IgD-negative memory B cell (primary cell): ENCODE results near the gene KIF26B. TPM values are rescaled to one million over a fixed set of nuclear protein-coding genes. Genes with fewer than 3 reads are reported as not detected.

Source experiments
- H3K27ac Mint-ChIP-seq, 3 donors: one replicate each; pipeline ENCODE4 v1.8.0; 2020 to 2022; ENCODE audit warnings: mild to moderate bottlenecking in 3 of 3, mixed read lengths in 3 of 3, moderate library complexity in 1 of 3
- H3K27me3 Mint-ChIP-seq: one replicate; pipeline ENCODE4 v1.8.0; 2021; ENCODE audit warnings: mixed read lengths
- H3K36me3 Mint-ChIP-seq: one replicate; pipeline ENCODE4 v1.8.0; 2020; ENCODE audit warnings: mild to moderate bottlenecking, mixed read lengths
- H3K4me1 Mint-ChIP-seq, 3 donors: one replicate each; pipeline ENCODE4 v1.8.0; 2020 to 2022; ENCODE audit warnings: mixed read lengths in 3 of 3, mild to moderate bottlenecking in 1 of 3
- H3K4me3 Mint-ChIP-seq, 4 donors: one replicate each; pipeline ENCODE4 v1.8.0; 2020 to 2022; ENCODE audit warnings: mild to moderate bottlenecking in 4 of 4, mixed read lengths in 4 of 4, moderate library complexity in 3 of 4
- H3K9me3 Mint-ChIP-seq, 3 donors: one replicate each; pipeline ENCODE4 v1.8.0; 2020 to 2021; ENCODE audit warnings: mixed read lengths in 3 of 3, mild to moderate bottlenecking in 1 of 3
- polyA plus RNA-seq: library from polyadenylated mRNA; unstranded; fragments of 300-500 nt; fragmentation: Illumina TruSeq; gene quantifications from one replicate; pipeline ENCODE4 v1.2.3, GENCODE V29; 2021

The KIF26B gene
- polyA plus RNA-seq, 1 donor from 2014 or later = 0.29 TPM

DNA sequence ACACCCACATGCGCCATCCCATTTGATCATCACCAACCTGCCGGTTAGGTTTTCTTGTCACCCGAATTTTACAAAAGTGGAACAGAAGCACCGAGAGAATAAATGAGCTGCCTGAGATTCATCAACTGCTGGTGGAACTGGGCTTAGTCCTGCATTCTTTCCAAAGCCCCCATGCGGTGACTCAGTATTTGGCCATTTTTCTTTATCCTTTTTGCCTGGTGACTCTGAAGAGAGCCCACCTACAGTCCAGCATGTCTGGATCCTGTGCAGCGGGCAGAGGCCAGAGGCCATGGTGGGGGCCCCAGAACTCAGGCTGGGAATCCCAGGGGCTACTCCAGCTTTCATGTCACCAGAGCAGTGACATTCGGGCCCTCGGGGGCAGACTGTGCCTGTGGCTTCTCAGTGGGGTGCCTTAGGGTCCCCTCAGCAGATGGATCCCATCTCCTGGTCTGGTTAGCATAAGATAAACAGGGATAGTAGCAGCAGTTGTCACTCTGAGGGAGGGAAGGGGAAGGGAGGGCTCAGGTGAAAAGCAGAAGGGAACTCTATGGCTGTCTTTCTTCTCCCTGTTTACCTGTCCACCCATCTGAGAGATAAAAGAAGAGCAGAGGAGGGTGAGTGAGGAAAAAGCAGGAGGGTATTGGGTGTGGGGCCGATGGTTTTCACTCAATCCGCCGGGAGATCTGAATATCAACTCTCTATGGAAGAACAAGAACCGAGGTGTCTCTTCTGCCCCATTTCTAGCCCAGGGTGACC lies 63.2 kb downstream of the KIF26B start:
- Mint-ChIP-seq H3K4me1 (no peaks in the 10 kb centered on the region), H3K9me3 (no peaks in the 10 kb centered on the region), H3K27me3 (peaks cover 5% of the 10 kb centered on the region), H3K36me3 (no peaks in the 10 kb centered on the region), H3K27ac (peak overlapping the region in 1 of 3 donors; percentile 27), H3K4me3 (no peak overlapping the region)

DNA sequence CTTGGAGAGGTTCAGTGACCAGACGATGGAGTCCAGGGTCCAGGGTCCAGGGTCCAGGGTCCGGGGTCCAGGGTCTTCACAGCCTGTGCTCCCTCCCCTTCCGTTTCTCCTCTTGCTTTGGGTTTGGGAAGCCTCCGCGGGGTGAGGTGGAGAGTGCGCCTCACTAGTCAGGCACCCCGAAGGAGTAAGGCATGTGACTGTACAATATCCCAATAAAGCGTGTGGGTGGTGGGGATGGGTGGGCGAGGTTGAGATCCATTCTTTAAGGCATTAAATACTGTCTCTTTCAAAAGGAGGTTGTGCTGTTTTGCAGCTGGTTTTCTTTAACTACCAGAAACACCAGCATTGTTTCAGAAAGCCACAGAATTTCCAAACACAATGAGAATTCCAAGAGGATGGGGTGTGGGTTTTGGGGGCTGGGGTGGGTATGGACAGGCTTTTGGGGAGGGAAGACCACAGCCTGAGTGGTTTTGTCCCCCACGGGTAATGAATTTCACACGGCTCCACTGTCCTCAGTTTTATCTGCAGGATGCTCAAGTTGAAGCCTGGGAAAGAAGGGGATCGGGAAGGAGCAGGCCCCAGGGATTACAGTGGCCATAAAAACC lies 65.7 kb downstream of the KIF26B start:
- no peak overlapping the region for H3K27ac Mint-ChIP-seq
- H3K4me3 Mint-ChIP-seq = no peak overlapping the region
- peaks cover 5% of the 10 kb centered on the region for H3K27me3 Mint-ChIP-seq
- no peaks in the 10 kb centered on the region for H3K9me3 Mint-ChIP-seq
- no peaks in the 10 kb centered on the region for H3K36me3 Mint-ChIP-seq
- no peaks in the 10 kb centered on the region for H3K4me1 Mint-ChIP-seq

DNA sequence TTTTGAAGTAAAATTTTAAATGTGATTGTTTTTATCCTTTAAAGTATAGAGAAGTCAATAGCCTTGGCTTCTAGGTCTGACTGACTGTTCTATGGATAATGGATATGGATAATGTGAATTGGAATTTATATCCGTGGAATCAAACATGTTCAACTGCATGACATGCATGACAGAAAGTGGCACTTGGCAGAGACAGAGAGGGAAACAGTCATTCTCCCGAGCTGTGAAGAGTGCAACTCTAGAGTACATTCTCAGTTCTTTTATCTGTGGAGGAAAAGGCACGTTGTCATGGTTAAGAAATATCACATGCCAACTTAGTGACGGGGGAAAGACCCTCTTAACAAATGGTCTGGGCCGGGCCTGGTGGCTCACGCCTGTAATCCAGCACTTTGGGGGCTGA lies 67.0 kb downstream of the KIF26B start:
- H3K27ac Mint-ChIP-seq = peak overlapping the region in 1 of 3 donors; percentile 74
- no peak overlapping the region for H3K4me3 Mint-ChIP-seq
- H3K9me3 Mint-ChIP-seq = no peaks in the 10 kb centered on the region
- no peaks in the 10 kb centered on the region for H3K4me1 Mint-ChIP-seq
- H3K27me3 Mint-ChIP-seq = peaks cover 5% of the 10 kb centered on the region
- no peaks in the 10 kb centered on the region for H3K36me3 Mint-ChIP-seq

DNA sequence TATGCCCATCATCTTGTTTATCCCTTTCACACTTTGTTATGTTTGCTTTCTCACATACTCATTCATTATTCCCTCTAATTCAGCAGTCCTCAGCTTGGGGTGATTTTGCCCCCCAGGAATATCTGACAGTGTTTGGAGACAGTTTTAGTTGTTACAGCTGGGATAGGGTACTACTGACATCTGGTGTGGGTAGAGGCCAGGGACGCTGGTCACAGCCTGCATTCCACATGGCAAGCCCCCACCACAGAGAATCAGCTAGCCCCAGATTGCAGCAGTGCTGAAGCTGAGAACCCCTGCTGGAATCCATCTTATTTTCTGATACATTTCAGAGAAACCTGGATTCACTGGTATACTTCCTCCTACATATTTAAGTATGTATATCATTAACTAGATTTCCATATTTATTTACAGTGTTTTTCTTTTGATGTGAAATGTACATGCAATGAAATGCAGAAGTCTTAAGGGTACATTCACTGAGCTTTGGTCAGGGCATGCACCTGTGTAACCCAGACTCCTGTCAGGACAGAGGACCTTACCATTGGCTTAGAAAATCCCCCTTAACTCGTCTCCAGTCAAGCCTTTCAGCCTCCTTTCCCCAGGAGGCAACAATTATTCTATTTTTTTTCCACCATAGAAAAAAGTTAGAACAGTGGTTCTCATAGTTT lies 68.3 kb downstream of the KIF26B start:
- H3K27me3 Mint-ChIP-seq = peaks cover 7% of the 10 kb centered on the region
- no peak overlapping the region for H3K27ac Mint-ChIP-seq
- no peaks in the 10 kb centered on the region for H3K9me3 Mint-ChIP-seq
- peaks cover 2% of the 10 kb centered on the region for H3K36me3 Mint-ChIP-seq
- no peak overlapping the region for H3K4me3 Mint-ChIP-seq
- no peaks in the 10 kb centered on the region for H3K4me1 Mint-ChIP-seq

DNA sequence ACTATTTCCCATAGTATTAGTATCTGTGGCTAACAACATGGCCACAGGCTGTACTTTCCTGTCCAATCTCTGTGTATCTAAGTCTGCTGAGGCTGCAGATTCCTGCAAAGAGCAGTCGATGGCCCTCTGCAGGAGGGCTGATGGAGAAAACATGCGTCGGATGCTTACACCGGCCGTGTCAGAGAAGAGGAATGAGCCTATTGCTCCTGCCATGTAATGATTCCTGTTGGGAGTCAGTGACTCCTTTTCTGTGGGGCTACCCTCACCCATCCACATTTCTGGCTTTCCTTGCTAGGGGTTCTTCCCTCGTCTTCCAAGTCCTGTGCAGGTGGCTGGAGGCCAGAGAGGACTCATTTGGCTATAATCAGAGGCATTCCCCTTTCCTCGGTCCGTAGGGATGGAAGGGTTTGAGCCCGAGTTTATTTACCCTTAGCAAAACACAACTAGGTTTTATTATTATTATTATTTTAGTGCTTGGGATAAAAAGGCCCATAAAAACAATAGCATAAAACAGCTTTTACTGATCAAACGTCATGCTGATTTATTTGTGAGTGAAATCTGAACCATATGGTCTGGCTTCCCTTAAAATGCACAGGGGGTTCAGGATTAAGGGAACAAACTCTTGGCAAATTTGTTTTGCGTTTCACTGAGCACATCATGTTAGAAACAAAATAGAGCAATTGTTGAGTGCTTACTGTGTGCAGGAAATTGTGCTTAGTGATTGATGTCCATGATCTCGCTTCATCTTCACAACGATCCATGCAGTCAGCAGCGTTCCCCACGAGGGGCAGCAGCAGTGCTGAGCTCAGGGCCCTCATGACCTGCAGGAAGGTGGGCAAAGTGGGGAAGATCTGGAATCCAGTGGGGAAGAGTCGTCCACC lies 70.8 kb downstream of the KIF26B start:
- no peak overlapping the region for H3K27ac Mint-ChIP-seq
- H3K4me1 Mint-ChIP-seq = no peaks in the 10 kb centered on the region
- peaks cover 2% of the 10 kb centered on the region for H3K36me3 Mint-ChIP-seq

DNA sequence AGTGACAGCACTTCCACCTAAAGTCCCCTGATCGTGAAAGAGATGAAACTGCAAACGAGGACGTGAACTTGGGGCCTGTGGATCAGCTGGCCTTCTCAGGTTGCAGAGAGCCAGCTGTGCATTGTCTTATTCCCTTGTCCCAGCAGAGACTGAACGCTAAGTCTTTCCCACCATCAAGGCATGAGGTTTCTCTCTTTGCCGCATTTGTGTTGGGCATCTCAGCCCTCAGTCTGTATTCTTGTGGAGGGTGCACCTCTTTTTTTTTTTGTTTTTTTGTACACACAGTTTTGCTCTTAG lies 71.4 kb downstream of the KIF26B start:
- Mint-ChIP-seq H3K9me3 (no peaks in the 10 kb centered on the region), H3K4me3 (no peak overlapping the region), H3K36me3 (peaks cover 2% of the 10 kb centered on the region), H3K27ac (no peak overlapping the region), H3K27me3 (peaks cover 6% of the 10 kb centered on the region), H3K4me1 (no peaks in the 10 kb centered on the region)

More for the DNA sequence above, 70.8 kb downstream of the KIF26B start:
- no peak overlapping the region for H3K4me3 Mint-ChIP-seq
- H3K27me3 Mint-ChIP-seq = peaks cover 5% of the 10 kb centered on the region
- H3K9me3 Mint-ChIP-seq = no peaks in the 10 kb centered on the region

DNA sequence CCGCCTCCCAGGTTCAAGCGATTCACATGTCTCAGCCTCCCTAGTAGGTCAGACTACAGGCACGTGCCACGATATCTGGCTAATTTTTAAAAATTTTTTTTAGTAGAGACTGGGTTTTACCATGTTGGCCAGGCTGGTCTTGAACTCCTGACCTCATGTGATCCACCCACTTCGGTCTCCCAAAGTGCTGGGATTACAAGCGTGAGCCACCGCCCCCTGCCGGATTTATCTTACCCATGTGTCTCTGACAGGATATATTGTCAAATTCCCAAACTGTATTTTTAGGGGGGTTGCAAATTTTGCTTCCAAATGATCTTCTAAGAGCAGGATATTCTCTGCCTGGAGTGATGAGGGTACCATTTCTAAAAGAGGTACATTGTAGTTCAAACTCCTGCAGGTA lies 74.3 kb downstream of the KIF26B start:
- Mint-ChIP-seq H3K36me3 (peaks cover 2% of the 10 kb centered on the region), H3K4me1 (no peaks in the 10 kb centered on the region), H3K27me3 (peaks cover 6% of the 10 kb centered on the region), H3K9me3 (no peaks in the 10 kb centered on the region), H3K27ac (no peak overlapping the region), H3K4me3 (no peak overlapping the region)

DNA sequence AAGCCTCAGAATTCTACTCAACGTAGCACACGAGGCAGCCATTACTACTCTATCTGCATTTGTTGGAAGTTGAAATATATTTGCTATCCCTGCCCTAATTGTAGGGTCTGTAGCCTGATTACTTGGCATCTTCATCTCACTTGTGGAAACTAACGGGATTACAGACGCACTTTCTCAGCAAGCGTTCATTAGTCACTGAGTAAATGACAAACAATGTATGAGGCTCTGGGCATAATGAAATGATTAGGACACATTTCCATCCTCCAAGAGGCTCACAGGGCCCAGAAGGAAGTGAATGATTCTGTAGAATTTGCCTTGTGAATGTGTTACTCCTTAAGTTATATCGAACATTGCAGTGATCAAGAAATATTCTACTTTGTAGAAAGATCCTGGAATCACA lies 78.1 kb downstream of the KIF26B start:
- peaks cover 3% of the 10 kb centered on the region for H3K27me3 Mint-ChIP-seq
- H3K4me1 Mint-ChIP-seq = no peaks in the 10 kb centered on the region
- no peak overlapping the region for H3K4me3 Mint-ChIP-seq

DNA sequence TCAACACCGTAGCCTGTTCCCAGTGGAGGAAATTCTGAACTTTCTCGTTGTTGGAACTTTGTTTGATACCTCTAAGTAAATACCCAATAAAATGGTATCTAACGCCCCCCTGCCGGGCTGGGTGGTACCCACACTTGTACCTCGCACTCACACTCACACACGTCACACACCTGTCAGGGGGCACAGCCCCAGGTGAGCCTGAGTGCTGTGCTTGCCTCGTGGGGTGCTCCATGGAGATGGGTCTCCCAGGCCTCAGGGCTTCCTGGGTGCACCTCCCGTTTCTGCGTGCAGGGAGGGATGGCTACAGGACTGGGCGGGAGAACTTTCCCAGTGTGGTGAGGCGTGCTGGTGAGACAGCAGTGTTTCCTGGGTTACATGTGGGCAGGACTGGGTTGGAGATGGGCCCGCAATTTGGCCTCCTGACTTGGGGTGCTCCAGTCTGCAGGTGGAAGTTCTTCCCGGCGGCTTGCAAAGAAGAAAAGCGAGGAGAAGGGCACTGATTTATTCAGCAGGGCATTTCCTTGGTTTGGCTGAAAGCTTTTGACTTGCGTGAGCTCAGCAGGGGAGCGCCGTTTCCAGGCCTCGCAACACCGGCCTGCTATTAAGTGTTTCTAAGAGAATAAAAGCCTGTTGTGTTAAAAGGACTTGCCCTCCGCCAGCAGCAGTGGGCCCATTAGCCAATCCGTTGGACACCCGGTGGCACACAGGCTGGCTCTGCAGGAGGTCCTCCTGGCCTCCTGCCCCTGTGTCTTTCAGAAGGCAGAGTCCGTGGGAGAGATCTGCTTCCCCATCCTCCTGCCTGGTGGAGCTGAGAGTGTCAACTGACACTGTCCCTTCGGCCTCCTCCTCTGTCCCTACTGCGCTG lies 79.7 kb downstream of the KIF26B start:
- Mint-ChIP-seq H3K36me3 (no peaks in the 10 kb centered on the region), H3K4me1 (no peaks in the 10 kb centered on the region), H3K27me3 (peaks cover 3% of the 10 kb centered on the region), H3K9me3 (peaks cover 0 to 3% (median 0%) of the 10 kb centered on the region in 3 donors), H3K4me3 (no peak overlapping the region), H3K27ac (no peak overlapping the region)

More for the DNA sequence above, 78.1 kb downstream of the KIF26B start:
- H3K27ac Mint-ChIP-seq = no peak overlapping the region
- no peaks in the 10 kb centered on the region for H3K36me3 Mint-ChIP-seq
- no peaks in the 10 kb centered on the region for H3K9me3 Mint-ChIP-seq

DNA sequence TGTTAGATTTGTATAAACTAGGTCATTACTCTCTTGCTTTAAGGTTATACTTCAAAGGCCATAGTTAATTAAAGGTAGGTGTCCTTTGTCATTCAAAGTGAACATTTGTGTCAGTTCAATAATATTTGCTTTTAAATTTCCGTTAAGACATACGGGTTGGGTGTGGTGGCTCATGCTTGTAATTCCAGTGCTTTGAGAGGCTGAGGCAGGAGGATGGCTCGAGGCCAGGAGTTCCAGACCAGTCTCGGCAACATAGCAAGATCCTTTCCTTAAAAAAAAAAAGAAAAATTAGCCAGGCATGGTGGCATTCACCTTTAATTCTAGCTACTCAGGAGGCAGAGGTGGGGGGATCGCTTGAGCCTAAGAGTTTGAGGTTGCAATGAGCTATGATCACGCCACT lies 80.4 kb downstream of the KIF26B start:
- Mint-ChIP-seq H3K4me1 (no peaks in the 10 kb centered on the region), H3K4me3 (no peak overlapping the region), H3K27ac (no peak overlapping the region), H3K27me3 (peaks cover 1% of the 10 kb centered on the region), H3K36me3 (no peaks in the 10 kb centered on the region), H3K9me3 (peaks cover 0 to 3% (median 0%) of the 10 kb centered on the region in 3 donors)

DNA sequence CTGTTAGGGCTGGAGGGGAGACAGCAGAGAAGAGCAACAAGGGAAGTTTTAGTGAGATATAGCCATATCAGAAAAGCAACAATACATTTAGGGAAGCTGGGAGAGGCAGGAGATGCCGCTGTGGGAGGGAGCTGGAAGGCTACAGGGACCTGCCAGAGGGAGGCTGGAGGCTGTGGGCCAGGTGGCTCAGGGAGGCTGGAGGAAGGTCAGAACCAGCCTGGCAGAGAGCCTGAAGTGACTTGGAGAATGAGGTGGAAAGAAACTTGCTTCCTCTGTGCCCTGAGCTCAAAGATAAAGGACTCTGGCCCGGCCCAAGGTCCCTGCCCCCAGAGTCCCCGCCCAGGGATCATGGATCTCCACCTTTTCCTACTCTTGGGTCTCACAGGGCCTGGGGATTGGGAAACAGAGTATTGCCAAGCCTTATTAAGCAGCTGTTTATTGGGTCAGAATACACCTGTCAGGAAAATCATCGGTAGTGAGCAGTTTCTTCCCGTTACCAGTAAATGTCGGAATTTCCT lies 85.9 kb downstream of the KIF26B start:
- Mint-ChIP-seq H3K27ac (no peak overlapping the region), H3K9me3 (peaks cover 0 to 3% (median 3%) of the 10 kb centered on the region in 3 donors), H3K36me3 (no peaks in the 10 kb centered on the region), H3K4me3 (no peak overlapping the region), H3K4me1 (no peaks in the 10 kb centered on the region), H3K27me3 (peaks cover 5% of the 10 kb centered on the region)

DNA sequence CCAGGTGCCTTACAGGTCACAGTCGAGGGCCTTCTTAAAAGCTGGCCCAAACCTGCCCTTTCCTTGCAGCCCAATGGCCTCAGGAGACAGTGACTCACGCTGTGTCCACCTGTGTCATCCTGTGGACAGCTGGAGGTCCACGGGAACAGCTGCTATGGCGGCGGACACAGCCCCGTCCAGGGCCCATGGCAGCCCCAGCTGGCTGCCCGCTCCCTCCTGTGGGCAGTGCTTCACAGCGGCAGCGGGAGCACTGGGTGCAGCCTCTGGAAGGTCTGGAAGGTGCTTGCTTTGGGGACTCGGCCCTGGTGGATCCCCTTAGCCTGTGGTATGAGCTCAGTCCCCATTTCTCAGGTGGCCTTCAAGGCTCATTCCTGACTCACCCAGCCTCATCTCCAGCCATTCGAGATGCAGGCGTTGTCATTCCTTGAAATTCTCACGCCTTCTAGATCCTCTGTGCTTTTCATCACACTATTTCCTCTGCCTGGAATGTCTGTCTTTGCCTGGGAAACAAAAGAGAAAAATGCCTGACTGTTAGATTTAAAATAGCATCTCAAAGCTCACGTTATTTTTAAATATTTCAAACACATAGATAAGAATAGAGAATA lies 86.8 kb downstream of the KIF26B start:
- no peaks in the 10 kb centered on the region for H3K36me3 Mint-ChIP-seq
- H3K4me1 Mint-ChIP-seq = no peaks in the 10 kb centered on the region
- peaks cover 5% of the 10 kb centered on the region for H3K27me3 Mint-ChIP-seq
- H3K27ac Mint-ChIP-seq = peak overlapping the region in 1 of 3 donors; percentile 53
- peaks cover 0 to 3% (median 3%) of the 10 kb centered on the region in 3 donors for H3K9me3 Mint-ChIP-seq
- H3K4me3 Mint-ChIP-seq = no peak overlapping the region

DNA sequence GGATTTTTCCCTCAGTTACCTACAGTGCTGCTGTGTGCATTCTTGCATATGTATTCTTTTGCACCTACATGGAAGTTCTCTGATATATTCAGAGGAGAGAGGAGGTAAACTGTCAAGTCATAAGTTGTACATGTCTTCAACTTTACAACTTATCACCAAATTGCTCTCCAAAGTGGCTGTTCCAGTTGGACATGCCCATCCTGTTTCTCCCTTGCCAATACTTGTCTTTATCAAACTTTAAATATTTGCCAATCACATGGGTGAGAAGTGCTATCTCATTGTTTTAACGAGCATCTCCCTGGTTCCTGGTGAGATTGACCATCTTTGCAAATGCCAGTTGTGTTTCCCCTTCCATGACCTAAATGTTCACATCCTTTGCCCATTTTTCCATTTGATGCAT lies 88.2 kb downstream of the KIF26B start:
- Mint-ChIP-seq H3K36me3 (no peaks in the 10 kb centered on the region), H3K27me3 (peaks cover 5% of the 10 kb centered on the region), H3K4me1 (no peaks in the 10 kb centered on the region), H3K27ac (no peak overlapping the region), H3K4me3 (no peak overlapping the region), H3K9me3 (peaks cover 0 to 3% (median 3%) of the 10 kb centered on the region in 3 donors)
